ENCODE results near the gene GUSB.
"Not testable (repeated sequence)": the region's sequence is repeated elsewhere in the genome, so short reads cannot be mapped to it uniquely, and the experiment has no call there.

GUSB gene

GRCh38 chr7:65992526-65992925 is 10.5 kb upstream of the GUSB start:
- Histone ChIP-seq H3K9me3 (ENCODE audit: insufficient read depth, low read length, severe bottlenecking) (no peaks in the 10 kb centered on the region), H3K79me2 (ENCODE audit: insufficient read depth, low read length) (no peaks in the 10 kb centered on the region), H3K4me2 (ENCODE audit: insufficient read depth, low read length) (no peak overlapping the region), H3K27me3 (ENCODE audit: insufficient read depth, low read length, poor library complexity) (no peaks in the 10 kb centered on the region), H4K20me1 (ENCODE audit: insufficient read depth, low read length) (no peaks in the 10 kb centered on the region), H3K4me3 (ENCODE audit: low read depth in 1 of 2, low read length in 2 of 2) (no peak overlapping the region), H3K9ac (ENCODE audit: low read depth, low read length) (no peak overlapping the region), H3K27ac (ENCODE audit: low read length) (no peak overlapping the region), H3K36me3 (ENCODE audit: insufficient read depth, low read length) (no peaks in the 10 kb centered on the region), H3K4me1 (ENCODE audit: insufficient read depth, low read length) (no peaks in the 10 kb centered on the region), H2AFZ (ENCODE audit: low read depth, low read length) (no peak overlapping the region)
- ATAC-seq (ENCODE audit: insufficient read depth, low read depth), result no peak
- DNase-seq, result no peak
- TF ChIP-seq CTCF (IDR thresholded peaks at IDR 0.05; ENCODE audit: borderline replicate concordance, extremely low read depth, low read length, poor library complexity, severe bottlenecking) (no peak), EZH2 (IDR thresholded peaks at IDR 0.05; ENCODE audit: borderline replicate concordance, low read depth, low read length, severe bottlenecking) (no peak)

GRCh38 chr7:65991829-65992228 is 9.8 kb upstream of the GUSB start:
- not testable (repeated sequence) for H4K20me1 ChIP-seq (ENCODE audit: insufficient read depth, low read length)

GRCh38 chr7:65989694-65990080 is 7.7 kb upstream of the GUSB start:
- H3K9ac ChIP-seq (ENCODE audit: low read depth, low read length), result no peak overlapping the region
- no peak overlapping the region for H3K4me3 ChIP-seq (ENCODE audit: low read depth in 1 of 2, low read length in 2 of 2)
- H3K27ac ChIP-seq (ENCODE audit: low read length), result no peak overlapping the region
- ATAC-seq (ENCODE audit: insufficient read depth, low read depth), result no peak
- no peaks in the 10 kb centered on the region for H3K4me1 ChIP-seq (ENCODE audit: insufficient read depth, low read length)
- no peaks in the 10 kb centered on the region for H3K27me3 ChIP-seq (ENCODE audit: insufficient read depth, low read length, poor library complexity)
- TF ChIP-seq CTCF (IDR thresholded peaks at IDR 0.05; ENCODE audit: borderline replicate concordance, extremely low read depth, low read length, poor library complexity, severe bottlenecking) (no peak), EZH2 (IDR thresholded peaks at IDR 0.05; ENCODE audit: borderline replicate concordance, low read depth, low read length, severe bottlenecking) (no peak)
- no peak for DNase-seq
- H3K79me2 ChIP-seq (ENCODE audit: insufficient read depth, low read length), result no peaks in the 10 kb centered on the region
- H3K9me3 ChIP-seq (ENCODE audit: insufficient read depth, low read length, severe bottlenecking), result no peaks in the 10 kb centered on the region
- no peak overlapping the region for H2AFZ ChIP-seq (ENCODE audit: low read depth, low read length)
- no peaks in the 10 kb centered on the region for H4K20me1 ChIP-seq (ENCODE audit: insufficient read depth, low read length)
- H3K36me3 ChIP-seq (ENCODE audit: insufficient read depth, low read length), result no peaks in the 10 kb centered on the region
- H3K4me2 ChIP-seq (ENCODE audit: insufficient read depth, low read length), result no peak overlapping the region

More at GRCh38 chr7:65991829-65992228, 9.8 kb upstream of the GUSB start:
- not testable (repeated sequence) for H3K36me3 ChIP-seq (ENCODE audit: insufficient read depth, low read length); H3K9me3 ChIP-seq (ENCODE audit: insufficient read depth, low read length, severe bottlenecking); ATAC-seq (ENCODE audit: insufficient read depth, low read depth); H3K4me3 ChIP-seq (ENCODE audit: low read depth in 1 of 2, low read length in 2 of 2); H3K27me3 ChIP-seq (ENCODE audit: insufficient read depth, low read length, poor library complexity); H3K4me2 ChIP-seq (ENCODE audit: insufficient read depth, low read length); H2AFZ ChIP-seq (ENCODE audit: low read depth, low read length); H3K4me1 ChIP-seq (ENCODE audit: insufficient read depth, low read length); H3K27ac ChIP-seq (ENCODE audit: low read length); H3K9ac ChIP-seq (ENCODE audit: low read depth, low read length); H3K79me2 ChIP-seq (ENCODE audit: insufficient read depth, low read length); DNase-seq

GRCh38 chr7:65988503-65988902 is 6.5 kb upstream of the GUSB start:
- not testable (repeated sequence) for H3K4me2 ChIP-seq (ENCODE audit: insufficient read depth, low read length); H3K27ac ChIP-seq (ENCODE audit: low read length); H3K4me3 ChIP-seq (ENCODE audit: low read depth in 1 of 2, low read length in 2 of 2); ATAC-seq (ENCODE audit: insufficient read depth, low read depth); H4K20me1 ChIP-seq (ENCODE audit: insufficient read depth, low read length); H3K4me1 ChIP-seq (ENCODE audit: insufficient read depth, low read length); H3K36me3 ChIP-seq (ENCODE audit: insufficient read depth, low read length); H3K79me2 ChIP-seq (ENCODE audit: insufficient read depth, low read length); H3K27me3 ChIP-seq (ENCODE audit: insufficient read depth, low read length, poor library complexity); DNase-seq; H3K9me3 ChIP-seq (ENCODE audit: insufficient read depth, low read length, severe bottlenecking); H3K9ac ChIP-seq (ENCODE audit: low read depth, low read length); H2AFZ ChIP-seq (ENCODE audit: low read depth, low read length)
